NCI-H146 (cell line): ENCODE results near the gene MMP28.
A peak's percentile ranks its signal among the peaks of the same experiment; 100 is the strongest.
"Not testable (repeated sequence)": the region's sequence is repeated elsewhere in the genome, so short reads cannot be mapped to it uniquely, and the experiment has no call there.

Experiments used
- DNase-seq: peaks from one replicate; lab custom pipeline; 2025; lab: John Stamatoyannopoulos, UW

The MMP28 gene

GRCh38 chr17:35765756-35766488 lies 29.5 kb downstream of the MMP28 start:
- DNase-seq, result no peak

- no peak for DNase-seq
These were observed 30.2 kb downstream of the MMP28 start for GRCh38 chr17:35765086-35765710.

GRCh38 chr17:35764123-35764991 lies 31.1 kb downstream of the MMP28 start:
- DNase-seq, result peak; percentile 93

DNA sequence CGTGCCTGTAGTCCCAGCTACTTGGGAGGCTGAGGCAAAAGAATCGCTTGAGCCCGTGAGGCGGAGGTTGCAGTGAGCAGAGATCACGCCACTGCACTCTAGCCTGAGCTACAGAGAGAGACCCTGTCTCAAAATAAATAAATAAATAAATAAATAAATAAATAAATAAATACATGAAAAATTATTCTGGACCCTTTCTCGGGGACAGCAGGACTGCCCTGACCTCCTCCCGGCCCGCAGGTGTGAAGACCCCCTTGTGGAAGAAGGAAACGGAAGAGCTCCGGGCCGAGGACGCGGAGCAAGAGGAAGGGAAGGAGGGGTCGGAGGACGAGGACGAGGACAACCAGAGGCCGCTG lies 31.7 kb downstream of the MMP28 start:
- DNase-seq, result no peak

- no peak for DNase-seq
These were observed 33.8 kb downstream of the MMP28 start for GRCh38 chr17:35761601-35762000.

GRCh38 chr17:35760587-35760986 lies 34.9 kb downstream of the MMP28 start, which contains the start of gene C17orf50:
Gene C17orf50, plus strand, starts transcription at chr17:35760887. Its CDS starts 55 bp downstream, at chr17:35760942.
- DNase-seq, result no peak

DNA sequence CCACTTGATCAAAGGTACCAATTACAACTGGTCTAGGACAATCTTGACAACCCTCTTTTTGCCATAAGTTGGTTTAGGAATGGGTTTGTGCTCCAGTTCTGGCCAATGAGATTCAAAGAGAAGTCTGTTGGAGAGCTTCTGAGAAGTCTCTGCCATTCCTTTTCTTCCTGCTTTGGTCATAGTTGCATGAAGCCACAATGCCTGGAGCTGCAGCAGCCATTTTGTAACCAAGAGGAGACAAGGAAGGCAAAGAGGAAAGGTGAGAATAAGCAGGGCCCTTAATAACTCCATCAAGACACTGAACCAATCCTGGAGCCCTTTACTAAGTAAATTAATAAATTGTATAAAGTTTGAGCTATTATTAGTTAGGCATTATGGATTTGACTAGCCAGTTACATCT lies 38.2 kb downstream of the MMP28 start:
- no peak for DNase-seq

DNA sequence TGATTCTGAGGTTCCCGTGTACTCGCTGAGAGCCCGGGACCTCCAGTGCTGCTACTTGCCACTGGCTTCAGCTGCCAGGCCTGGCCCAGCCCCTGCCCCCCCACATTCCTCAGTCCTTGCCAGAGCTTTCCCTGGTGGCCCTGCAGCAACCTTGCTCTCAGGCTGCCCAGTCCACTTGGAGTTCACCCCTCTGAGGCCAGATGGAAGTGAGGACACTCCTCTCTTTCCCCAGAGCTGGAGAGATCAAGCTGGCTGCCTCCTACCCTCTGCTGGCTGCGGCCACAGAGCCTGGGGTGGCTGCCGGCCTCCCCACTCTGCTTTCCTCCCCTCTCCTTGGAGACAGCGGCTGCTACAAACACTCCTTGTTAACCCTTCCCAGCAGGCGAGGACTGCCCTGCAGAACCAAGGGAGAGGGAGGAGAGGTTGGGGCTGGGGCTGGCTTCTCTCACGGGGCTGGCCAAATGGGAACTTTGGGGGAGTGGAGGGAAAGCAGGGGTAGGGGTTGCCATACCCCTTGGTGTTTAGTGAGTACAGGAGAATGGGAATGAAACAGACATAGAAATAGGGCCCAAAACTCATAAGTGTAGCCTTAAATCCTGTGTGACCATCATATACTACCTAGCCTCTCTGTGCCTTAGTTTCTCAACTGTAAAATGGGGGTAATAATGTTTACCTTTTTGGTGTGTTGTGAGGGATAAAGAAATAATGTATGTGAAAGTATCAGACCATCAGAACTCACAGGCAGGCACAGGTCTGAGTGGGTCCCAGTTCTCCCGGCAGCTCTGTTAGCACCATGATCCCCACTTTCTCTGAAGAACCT lies 42.3 kb downstream of the MMP28 start, which contains the start of gene GAS2L2:
Gene GAS2L2, minus strand, starts transcription at position 295 of the 820 bp plus-strand sequence. CDS start 389 bp downstream, outside the sequence.
- DNase-seq, result no peak

- peak; percentile 28 for DNase-seq
These were observed 43.0 kb downstream of the MMP28 start for GRCh38 chr17:35752471-35752870.

DNA sequence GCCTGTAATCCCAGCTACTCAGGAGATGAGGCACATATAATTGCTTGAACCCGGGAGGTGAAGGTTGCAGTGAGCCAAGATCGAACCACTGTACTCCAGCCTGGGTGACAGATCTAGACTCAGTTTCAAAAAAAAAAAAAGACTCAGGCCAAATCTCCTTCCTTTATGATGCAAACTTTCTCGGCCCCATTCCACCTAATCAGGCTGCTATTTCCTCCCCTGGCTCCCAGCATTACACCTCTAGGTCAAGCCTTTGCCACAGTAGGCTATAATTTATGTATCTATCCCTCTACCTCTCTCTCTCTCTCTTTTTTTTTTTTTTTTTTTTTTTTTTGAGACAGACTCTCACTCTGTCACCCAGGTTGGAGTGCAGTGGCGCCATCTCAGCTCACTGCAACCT lies 43.9 kb downstream of the MMP28 start:
- not testable (repeated sequence) for DNase-seq

DNA sequence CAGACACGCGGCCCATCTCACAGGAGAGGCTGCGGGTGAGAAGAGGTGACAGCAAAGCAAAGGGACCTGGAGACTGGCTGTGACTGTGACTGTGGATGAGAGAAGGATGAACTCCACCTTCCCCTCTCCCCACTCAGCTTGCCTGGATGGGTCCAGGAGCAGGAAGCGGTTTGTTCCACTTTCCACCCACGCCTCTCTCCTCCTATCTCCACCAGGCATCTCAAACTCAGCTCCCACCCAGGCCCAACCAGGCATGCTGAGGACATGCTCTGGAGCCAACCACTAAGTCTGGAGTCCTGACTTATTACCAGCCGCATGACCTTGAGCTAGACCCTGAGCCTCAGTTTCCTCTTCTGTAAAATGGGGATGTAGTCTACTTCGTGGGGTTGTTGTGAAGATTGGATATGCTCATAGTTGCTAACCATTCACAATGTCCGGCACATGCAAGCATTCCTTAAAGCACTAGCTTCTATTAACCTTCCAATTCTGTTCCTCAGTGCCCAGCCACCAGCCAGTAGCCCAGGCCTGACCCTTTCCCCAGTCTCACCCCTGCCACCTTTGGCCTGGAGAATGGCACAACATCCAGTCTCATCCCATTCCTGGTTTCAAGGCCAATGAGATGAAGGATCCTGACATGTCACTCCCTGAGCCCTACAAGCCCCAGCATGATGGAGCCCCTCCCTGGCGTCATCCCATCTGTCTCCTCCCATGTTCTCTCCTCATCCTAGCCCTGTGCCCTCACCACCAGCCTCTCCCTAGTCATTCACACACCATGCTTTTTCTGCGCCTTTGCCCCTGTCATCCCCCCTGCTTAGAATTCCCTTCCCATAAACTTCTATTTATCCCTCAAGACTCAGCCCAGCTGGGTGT lies 44.7 kb downstream of the MMP28 start:
- DNase-seq, result no peak

- peak; percentile 22 for DNase-seq
These were observed 45.7 kb downstream of the MMP28 start for GRCh38 chr17:35749560-35750412.

- no peak for DNase-seq
These were observed 46.5 kb downstream of the MMP28 start for GRCh38 chr17:35748979-35749378.

DNA sequence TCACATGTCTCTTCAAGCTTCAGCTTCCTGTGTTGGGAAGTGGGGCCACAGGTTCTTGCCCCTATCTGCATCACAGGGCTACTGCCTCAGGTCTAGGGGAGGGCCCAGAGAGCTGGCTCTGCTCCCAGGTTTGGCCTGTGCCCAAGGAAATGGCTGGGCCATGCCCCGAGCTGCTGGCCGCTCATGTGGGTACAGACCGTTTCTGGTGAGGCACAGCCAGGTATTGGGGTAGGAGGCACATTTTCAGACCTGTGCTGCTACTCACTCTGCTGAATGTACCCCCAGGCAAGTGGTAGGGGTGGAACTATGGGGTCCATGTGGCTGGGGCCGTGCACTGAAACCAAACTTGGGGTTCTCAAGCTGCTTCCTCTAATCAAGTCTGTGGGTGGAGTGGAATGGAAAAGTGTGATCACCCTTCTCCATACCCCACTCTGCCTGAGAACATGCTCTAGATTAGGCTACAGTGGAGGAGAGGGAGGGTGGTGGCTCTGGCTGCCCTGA lies 47.0 kb downstream of the MMP28 start:
- DNase-seq, result no peak

DNA sequence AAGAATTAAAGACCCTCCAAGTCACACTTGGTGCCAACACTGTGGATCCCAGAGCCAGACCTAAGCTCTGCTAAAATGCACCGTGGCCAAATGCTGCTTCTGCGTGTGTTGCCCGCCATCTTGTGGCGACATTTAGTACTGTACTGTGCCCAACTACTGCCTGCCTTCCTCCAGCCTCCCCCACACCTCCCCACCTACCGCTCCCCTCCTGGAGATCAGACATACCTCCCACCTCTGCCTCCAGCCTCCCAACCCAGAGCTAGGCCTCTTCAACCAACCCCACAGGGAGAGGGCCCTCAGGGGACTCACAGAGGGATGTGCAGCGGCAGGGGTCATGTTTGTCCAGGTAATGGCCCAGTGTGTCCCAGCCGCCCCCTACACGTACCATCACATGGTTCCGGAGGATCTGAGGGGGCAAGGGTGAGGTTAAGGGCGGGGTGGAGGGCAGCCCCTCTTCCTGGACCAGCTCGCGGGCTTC lies 47.9 kb downstream of the MMP28 start:
- DNase-seq, result peak; percentile 71

- DNase-seq, result no peak
These were observed 49.6 kb downstream of the MMP28 start for GRCh38 chr17:35745749-35746320.

- DNase-seq, result no peak
These were observed 50.2 kb downstream of the MMP28 start for GRCh38 chr17:35745246-35745645.

DNA sequence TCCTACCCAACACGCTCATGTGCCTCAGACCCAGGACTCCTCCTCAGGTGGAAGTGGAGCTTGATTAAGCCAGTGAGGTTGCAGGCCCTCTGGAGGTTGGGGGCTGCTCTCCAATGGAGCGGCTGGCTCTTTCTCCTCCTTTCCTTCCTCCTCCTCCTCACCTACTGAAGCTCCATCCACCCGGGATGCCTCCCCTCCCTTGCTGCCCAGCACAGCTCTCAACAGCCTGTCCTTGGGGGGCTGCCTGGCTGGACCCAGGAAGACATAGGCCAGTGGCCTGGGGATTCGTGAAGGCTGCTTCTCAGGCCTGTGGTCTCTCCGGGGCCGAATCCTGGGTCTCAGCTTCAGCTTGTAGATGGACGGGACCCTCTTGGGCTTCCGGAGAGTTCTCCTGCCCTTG lies 50.6 kb downstream of the MMP28 start:
- no peak for DNase-seq
